HepG2 (cell line): Measurements from ENCODE around the gene ZIM2. TPM values are rescaled to one million over a fixed set of nuclear protein-coding genes. Genes with fewer than 3 reads are reported as not detected.

Source experiments
- ATAC-seq: fragments of 200-7000 bp; cut with Tn5 transposase; 3 replicates; pipeline ENCODE4 v1.9.1; 2020; ENCODE audit warnings: mild to moderate bottlenecking, moderate library complexity
- BruUV-seq: library from RNA; stranded (reverse); fragments of 400-500 nt; replicated peaks from 2 replicates; lab custom pipeline; 2021; lab: Mats Ljungman, UMichigan
- CTCF ChIA-PET: fragments of 300-600 bp; formaldehyde crosslinking; extraction: SDS; loops from one replicate; lab custom pipeline; 2021; ENCODE audit warnings: low total read pairs, inconsistent platforms, low intra/inter-chr PET ratio; lab: Yijun Ruan, JAX
- POLR2A ChIA-PET: fragments of 350-600 bp; sonication (Branson Sonifier 250); formaldehyde crosslinking; loops from one replicate; lab custom pipeline; 2020; ENCODE audit warnings: antibody characterized with exemption, inconsistent platforms; lab: Yijun Ruan, JAX
- DNase-seq: peaks from one replicate; pipeline ENCODE4 v3.0.0-alpha.2; 2015; ENCODE audit warnings: low spot score
- FAIRE-seq: peaks from 3 replicates; lab custom pipeline; 2011; peaks lifted over from hg19 to GRCh38; lab: Jason Lieb, UNC
- H2AFZ ChIP-seq: one replicate; pipeline ENCODE4 v1.6.1; 2011; ENCODE audit warnings: low read length, inconsistent platforms
- H3K27ac ChIP-seq: fragments of 300-600 bp; 3 replicates; pipeline ENCODE4 v1.8.0; 2011; ENCODE audit warnings: mixed run types, mild to moderate bottlenecking, mixed read lengths, low read length, inconsistent platforms; ENCODE audit not compliant: insufficient read depth; ENCODE audit errors: extremely low read length
- H3K27me3 ChIP-seq, 2 experiments: fragments of 200-600 bp in 1 of 2; 2 replicates in 1 of 2; 3 replicates in 1 of 2; pipeline versions ENCODE4 v1.6.0 to v1.8.0; 2011; ENCODE audit warnings: low read length in 2 of 2, mild to moderate bottlenecking in 2 of 2, moderate library complexity in 2 of 2, inconsistent platforms in 1 of 2; ENCODE audit not compliant: insufficient read depth in 2 of 2, control insufficient read depth in 1 of 2
- H3K36me3 ChIP-seq, 2 experiments: fragments of 200-600 bp in 1 of 2; replicated peaks in 1 of 2; 2 replicates in 1 of 2; 3 replicates in 1 of 2; pipeline versions ENCODE4 v1.5.1 to v1.8.0; 2011; ENCODE audit warnings: low read length in 2 of 2, inconsistent platforms in 1 of 2; ENCODE audit not compliant: insufficient read depth in 2 of 2, control insufficient read depth in 1 of 2
- H3K4me1 ChIP-seq: 2 replicates; pipeline ENCODE4 v1.5.1; 2012; ENCODE audit warnings: low read length, inconsistent platforms; ENCODE audit not compliant: insufficient read depth
- H3K4me2 ChIP-seq: 2 replicates; pipeline ENCODE4 v1.6.0; 2011; ENCODE audit warnings: low read depth, low read length, inconsistent platforms
- H3K4me3 ChIP-seq, 3 experiments: fragments of 200-600 bp in 1 of 3; sonication (generic), shearing (Covaris generic) in 1 of 3; replicated peaks in 1 of 3; 2 replicates each; pipeline ENCODE4 v1.5.1; 2011 to 2016; ENCODE audit warnings: low read length in 3 of 3, inconsistent platforms in 2 of 3, low read depth in 2 of 3, mild to moderate bottlenecking in 2 of 3, control low read depth in 1 of 3, mixed read lengths in 1 of 3; ENCODE audit not compliant: insufficient read depth in 1 of 3
- H3K79me2 ChIP-seq: one replicate; pipeline ENCODE4 v1.6.1; 2011; ENCODE audit warnings: low read length, inconsistent platforms; ENCODE audit not compliant: insufficient read depth
- H3K9ac ChIP-seq: 2 replicates; pipeline ENCODE4 v1.6.0; 2011; ENCODE audit warnings: mild to moderate bottlenecking, low read depth, low read length, inconsistent platforms; ENCODE audit not compliant: insufficient read depth
- H3K9me3 ChIP-seq: 2 replicates; pipeline ENCODE4 v1.5.1; 2012; ENCODE audit warnings: mild to moderate bottlenecking, low read length
- H4K20me1 ChIP-seq: 2 replicates; pipeline ENCODE4 v1.6.0; 2011; ENCODE audit warnings: inconsistent platforms, mild to moderate bottlenecking, low read length, moderate library complexity; ENCODE audit not compliant: insufficient read depth
- FOSL2 ChIP-seq: sonication (generic); formaldehyde crosslinking; IDR thresholded peaks from 2 replicates; pipeline ENCODE4 v1.4.0; 2020; ENCODE audit warnings: missing genetic modification reagents
- GATAD2A ChIP-seq: IDR thresholded peaks from 2 replicates; pipeline ENCODE4 v1.6.1; 2016
- HMG20A ChIP-seq: IDR thresholded peaks from 2 replicates; pipeline ENCODE4 v1.6.1; 2016; ENCODE audit warnings: borderline replicate concordance
- SAP130 ChIP-seq: IDR thresholded peaks from 2 replicates; pipeline ENCODE4 v1.6.1; 2016; ENCODE audit warnings: low read depth
- U2AF1 ChIP-seq: fragments of 200-400 bp; formaldehyde crosslinking; optimal IDR thresholded peaks from 2 replicates; pipeline ENCODE3; 2017; ENCODE audit warnings: mild to moderate bottlenecking, low read depth, low read length
- ZMYM4 ChIP-seq: sonication (generic); formaldehyde crosslinking; IDR thresholded peaks from 2 replicates; pipeline ENCODE4 v1.8.1; 2023; ENCODE audit warnings: mild to moderate bottlenecking, missing genetic modification reagents
- ZNF263 ChIP-seq: sonication (generic); formaldehyde crosslinking; IDR thresholded peaks from 2 replicates; pipeline ENCODE4 v1.4.0; 2020; ENCODE audit warnings: missing genetic modification reagents
- ZNF816 ChIP-seq: sonication (generic); formaldehyde crosslinking; IDR thresholded peaks from 2 replicates; pipeline ENCODE4 v1.8.0; 2022; ENCODE audit warnings: missing genetic modification reagents, mild to moderate bottlenecking, borderline replicate concordance
- WGBS: methylation state at CpG from one replicate; pipeline ENCODE4 v1.1.6; 2017; ENCODE audit warnings: low lambda C conversion rate; 5-methylcytosine and 5-hydroxymethylcytosine counted together
- in situ Hi-C: cut with HindIII; loops from 2 replicates; pipeline ENCODE4 v1.10.0; 2017; ENCODE audit warnings: low pct_unique_long_range_greater_than_20kb; ENCODE audit not compliant: extremely low pct_ligation_motif_present
- intact Hi-C: fragments of 100-400 bp; cut with micrococcal nuclease; formaldehyde crosslinking; loops from one replicate; pipeline ENCODE4 v1.10.0; 2022; ENCODE audit not compliant: unreplicated experiment
- polyA plus RNA-seq, 8 experiments: library from polyadenylated mRNA; depleted of rRNA in 3 of 8; stranded (reverse) in 7 of 8; unstranded in 1 of 8; fragments of >200 nt; fragmentation: Illumina TruSeq in 4 of 8; extraction: Trizol in 4 of 8; gene quantifications; 2 replicates each; pipeline versions ENCODE4 v1.2.1 to v1.2.3, GENCODE V29; 2011 to 2016; ENCODE audit warnings: low read depth in 4 of 8, missing spikeins in 1 of 8, mixed read lengths in 1 of 8; ENCODE audit not compliant: insufficient read depth in 1 of 8
- total RNA-seq, 5 experiments: library from RNA; depleted of rRNA; stranded (reverse); fragments of >200 nt; fragmentation: Illumina TruSeq; extraction: Trizol; gene quantifications; 2 replicates each; pipeline ENCODE4 v1.2.3, GENCODE V29; 2016; ENCODE audit warnings: low read depth in 1 of 5
- TF ChIP-seq, protein P1 (sequence below): sonication (generic); formaldehyde crosslinking; conservative IDR thresholded peaks from 2 replicates; pipeline ENCODE4 v1.8.1; 2023; ENCODE audit warnings: missing genetic modification reagents
- TF ChIP-seq, protein P2 (sequence below): IDR thresholded peaks from 2 replicates; pipeline ENCODE4 v1.6.1; 2012; ENCODE audit warnings: inconsistent platforms
- TF ChIP-seq, protein P3 (sequence below): fragments of 450-650 bp; IDR thresholded peaks from 2 replicates; pipeline ENCODE4 v1.6.1; 2016

ZIM2 gene
- total and polyA plus RNA-seq, 2 of the 13 experiments (the other 11 are each of a cell fraction or from before 2014, with no cell fraction given), result 7.2 to 10.3 TPM

DNA sequence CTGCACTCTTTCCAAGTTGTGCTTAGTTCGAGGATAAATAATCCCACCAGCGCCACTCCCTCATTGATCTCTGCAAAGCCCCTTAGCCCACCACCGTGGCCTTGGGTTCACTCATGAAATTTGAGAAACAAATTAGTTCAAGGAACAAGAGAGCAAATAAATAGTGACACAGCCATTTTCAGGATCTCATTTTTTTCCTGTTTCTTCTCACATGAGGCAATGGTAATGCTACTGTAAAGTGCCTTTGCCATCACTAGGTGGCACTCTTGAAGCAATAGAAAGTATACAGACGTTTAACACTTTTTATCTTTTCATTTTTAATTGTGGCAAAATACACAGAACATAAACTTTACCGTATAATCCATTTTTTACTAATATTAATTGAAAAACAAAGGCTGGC lies 92.1 kb downstream of the ZIM2 start (continued):
- TF ChIP-seq, protein P1, sequence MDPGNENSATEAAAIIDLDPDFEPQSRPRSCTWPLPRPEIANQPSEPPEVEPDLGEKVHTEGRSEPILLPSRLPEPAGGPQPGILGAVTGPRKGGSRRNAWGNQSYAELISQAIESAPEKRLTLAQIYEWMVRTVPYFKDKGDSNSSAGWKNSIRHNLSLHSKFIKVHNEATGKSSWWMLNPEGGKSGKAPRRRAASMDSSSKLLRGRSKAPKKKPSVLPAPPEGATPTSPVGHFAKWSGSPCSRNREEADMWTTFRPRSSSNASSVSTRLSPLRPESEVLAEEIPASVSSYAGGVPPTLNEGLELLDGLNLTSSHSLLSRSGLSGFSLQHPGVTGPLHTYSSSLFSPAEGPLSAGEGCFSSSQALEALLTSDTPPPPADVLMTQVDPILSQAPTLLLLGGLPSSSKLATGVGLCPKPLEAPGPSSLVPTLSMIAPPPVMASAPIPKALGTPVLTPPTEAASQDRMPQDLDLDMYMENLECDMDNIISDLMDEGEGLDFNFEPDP (CRISPR knock-in tag), result no peak
- TF ChIP-seq SAP130 (CRISPR knock-in tag) (no peak), HMG20A (CRISPR knock-in tag) (no peak), GATAD2A (CRISPR knock-in tag) (0 out of 2 replicates have a peak, but pooled peaks have one; percentile 27), ZMYM4 (CRISPR knock-in tag) (no peak)

DNA sequence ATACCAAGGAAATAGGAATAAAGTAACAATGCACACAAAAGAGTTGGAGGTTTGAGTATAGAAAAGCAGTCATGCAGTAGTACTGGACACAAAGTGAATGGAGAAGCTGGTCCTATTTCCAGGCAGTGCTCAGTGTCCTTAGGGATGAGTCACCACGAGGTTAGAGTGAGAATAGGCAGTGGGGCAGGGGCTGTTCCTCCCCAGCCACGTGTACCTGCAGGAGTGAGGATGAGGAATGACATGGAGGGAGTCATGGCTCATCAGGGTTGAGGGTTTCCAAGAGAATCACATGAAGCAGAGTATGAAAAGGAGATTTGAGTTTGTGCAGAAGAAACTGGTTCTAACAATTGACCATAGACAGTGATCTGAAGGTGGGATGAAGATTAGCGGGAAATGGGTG lies 94.2 kb downstream of the ZIM2 start:
- TF ChIP-seq ZNF816, result no peak
- TF ChIP-seq, protein P2, sequence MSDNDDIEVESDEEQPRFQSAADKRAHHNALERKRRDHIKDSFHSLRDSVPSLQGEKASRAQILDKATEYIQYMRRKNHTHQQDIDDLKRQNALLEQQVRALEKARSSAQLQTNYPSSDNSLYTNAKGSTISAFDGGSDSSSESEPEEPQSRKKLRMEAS, result 0 out of 2 replicates have a peak, but pooled peaks have one; percentile 24
- peak; percentile 84 for TF ChIP-seq ZNF263
- TF ChIP-seq, protein P3, sequence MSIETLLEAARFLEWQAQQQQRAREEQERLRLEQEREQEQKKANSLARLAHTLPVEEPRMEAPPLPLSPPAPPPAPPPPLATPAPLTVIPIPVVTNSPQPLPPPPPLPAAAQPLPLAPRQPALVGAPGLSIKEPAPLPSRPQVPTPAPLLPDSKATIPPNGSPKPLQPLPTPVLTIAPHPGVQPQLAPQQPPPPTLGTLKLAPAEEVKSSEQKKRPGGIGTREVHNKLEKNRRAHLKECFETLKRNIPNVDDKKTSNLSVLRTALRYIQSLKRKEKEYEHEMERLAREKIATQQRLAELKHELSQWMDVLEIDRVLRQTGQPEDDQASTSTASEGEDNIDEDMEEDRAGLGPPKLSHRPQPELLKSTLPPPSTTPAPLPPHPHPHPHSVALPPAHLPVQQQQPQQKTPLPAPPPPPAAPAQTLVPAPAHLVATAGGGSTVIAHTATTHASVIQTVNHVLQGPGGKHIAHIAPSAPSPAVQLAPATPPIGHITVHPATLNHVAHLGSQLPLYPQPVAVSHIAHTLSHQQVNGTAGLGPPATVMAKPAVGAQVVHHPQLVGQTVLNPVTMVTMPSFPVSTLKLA, result peak; percentile 93
- TF ChIP-seq FOSL2 (CRISPR knock-in tag), result peak; percentile 76
- TF ChIP-seq U2AF1, result no peak
- TF ChIP-seq SAP130 (CRISPR knock-in tag), result peak; percentile 17; the same call in 1 of the 2 replicates
- no peak overlapping the region for H3K4me2 ChIP-seq
- H3K27me3 ChIP-seq, result peaks cover 0 to 8% of the 10 kb centered on the region in 2 experiments; a peak in 1 of 5 replicates
- H4K20me1 ChIP-seq, result no peaks in the 10 kb centered on the region
- H3K79me2 ChIP-seq, result no peaks in the 10 kb centered on the region
- intact Hi-C loops (no loop called here), in situ Hi-C loops (loop anchor here (5.0 kb wide), 1 partner anchor 351 kb away; no protein-coding TSS in a partner anchor)
- no peak overlapping the region for H3K9ac ChIP-seq
- no peak for FAIRE-seq
- ChIA-PET POLR2A (no interaction called here), CTCF (no interaction called here)
- no peak overlapping the region for H3K4me3 ChIP-seq
- no peaks in the 10 kb centered on the region for H3K9me3 ChIP-seq
- DNase-seq, result no peak
- BruUV-seq, result no TSS peak
- 0% methylated on average over 3 of the region's 3 CpGs for WGBS
- H3K36me3 ChIP-seq, result no peaks in the 10 kb centered on the region
- no peak overlapping the region for H3K27ac ChIP-seq
- H3K4me1 ChIP-seq, result peaks cover 27% of the 10 kb centered on the region
- no peak overlapping the region for H2AFZ ChIP-seq
- no peak for ATAC-seq
